ENCODE data around the gene TANC1. TPM values are rescaled to one million over a fixed set of nuclear protein-coding genes. Genes with fewer than 3 reads are reported as not detected.

Gene TANC1
- total RNA-seq, 1 experiment from 2014 or later = 2.5 TPM

GRCh38 chr2:158993030-158993429 lies 24.6 kb downstream of the TANC1 start:
- Histone ChIP-seq H3K27ac (ENCODE audit: insufficient read length, low read depth, low read length) (no peak overlapping the region), H3K79me2 (ENCODE audit: insufficient read depth, low read length) (no peaks in the 10 kb centered on the region), H2BK15ac (ENCODE audit: low read depth, low read length) (no peak overlapping the region), H2BK5ac (ENCODE audit: insufficient read length, low read length) (no peak overlapping the region), H3K4me1 (ENCODE audit: insufficient read depth, low read length) (0 out of 2 replicates have a peak, but pooled peaks cover 3% of the 10 kb centered on the region), H4K5ac (ENCODE audit: insufficient read length, low read depth, low read length) (no peak overlapping the region), H2BK120ac (ENCODE audit: low read depth, low read length, poor library complexity, severe bottlenecking) (no peak overlapping the region), H3K4me2 (ENCODE audit: insufficient read depth, insufficient read length, low read length) (no peak overlapping the region), H3K18ac (ENCODE audit: insufficient read length, low read depth, low read length) (no peak overlapping the region), H3K9ac (ENCODE audit: extremely low read depth, insufficient read length, low read length) (no peak overlapping the region), H3K4ac (ENCODE audit: low read depth, low read length) (no peak overlapping the region), H3K9me3 (ENCODE audit: control insufficient read depth, low read depth, low read length) (no peaks in the 10 kb centered on the region), H3K14ac (ENCODE audit: insufficient read depth, low read length) (no peak overlapping the region), H3K56ac (ENCODE audit: insufficient read length, low read depth, low read length) (no peak overlapping the region), H3K23me2 (ENCODE audit: insufficient read length, low read depth, low read length, poor library complexity, severe bottlenecking) (no peaks in the 10 kb centered on the region), H3T11ph (ENCODE audit: low read length) (no peak overlapping the region), H4K20me1 (ENCODE audit: control insufficient read depth, insufficient read depth, insufficient read length) (no peaks in the 10 kb centered on the region), H4K8ac (replicated peaks; ENCODE audit: insufficient read length, low read depth, low read length) (no peak overlapping the region), H3K79me1 (ENCODE audit: insufficient read depth, low read depth, low read length, poor library complexity, severe bottlenecking) (peaks cover 3% of the 10 kb centered on the region), H3K23ac (ENCODE audit: insufficient read length, low read depth, low read length) (no peak overlapping the region), H2AK5ac (ENCODE audit: insufficient read length, low read length) (no peak overlapping the region), H4K91ac (ENCODE audit: insufficient read length, low read depth, low read length) (no peak overlapping the region), H2BK12ac (ENCODE audit: insufficient read length, low read depth, low read length) (no peak overlapping the region), H2AFZ (ENCODE audit: low read length) (no peak overlapping the region), H3K27me3 (ENCODE audit: insufficient read depth, low read length) (no peaks in the 10 kb centered on the region), H2BK20ac (ENCODE audit: low read depth, low read length, poor library complexity, severe bottlenecking) (no peak overlapping the region)
- Mint-ChIP-seq H3K9me3 (no peaks in the 10 kb centered on the region; a peak in 1 of 5 replicates), H3K36me3 (ENCODE audit: insufficient read depth in 1 of 3, low read depth in 3 of 3) (no peaks in the 10 kb centered on the region), H3K4me1 (peaks cover 15 to 19% of the 10 kb centered on the region in 2 experiments), H3K27me3 (ENCODE audit: low read depth) (no peaks in the 10 kb centered on the region), H3K4me3 (no peak overlapping the region), H3K27ac (peak overlapping the region in 1 of 3 experiments; percentile 80; a peak in 1 of 7 replicates)
- DNase-seq = no peak
- no peak for TF ChIP-seq CTCF (conservative IDR thresholded peaks at IDR 0.05)
- no CpG with 5 or more reads among the region's 5 CpGs for WGBS (ENCODE audit: extremely low coverage, insufficient read length, low lambda C conversion rate)
